ENCODE data around the gene TBX3.

DNA sequence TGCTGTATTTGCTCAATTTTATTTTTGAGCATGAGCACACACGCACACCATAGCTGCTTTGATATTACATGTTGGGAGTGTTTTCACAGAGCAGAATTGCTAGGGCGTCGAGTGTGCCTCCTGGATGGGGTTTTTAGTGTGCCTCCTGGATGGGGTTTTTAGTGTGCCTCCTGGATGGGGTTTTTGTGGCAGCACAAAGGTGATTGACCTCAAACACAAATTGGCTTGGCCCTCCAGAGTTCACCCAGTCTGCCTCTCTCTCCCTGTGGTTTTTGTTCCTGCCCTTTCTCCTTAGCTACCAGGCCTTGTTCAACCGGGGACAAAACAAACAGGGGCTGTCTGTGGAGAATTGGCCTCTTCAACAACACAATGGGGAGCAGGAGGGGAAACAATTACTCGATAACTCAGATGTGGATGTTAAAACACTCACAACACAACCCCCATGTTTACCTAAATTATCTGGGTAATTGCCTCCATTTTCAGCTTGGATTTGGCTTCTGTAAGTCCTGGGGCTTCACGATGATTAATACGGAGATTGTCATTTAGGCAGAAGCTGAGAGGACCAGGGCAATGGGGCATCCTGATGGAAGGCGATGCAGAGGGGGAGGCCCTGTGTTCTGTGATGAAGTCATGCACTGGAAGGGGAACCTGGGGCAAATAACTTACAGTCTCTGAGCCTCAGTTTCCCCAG, 26.9 kb downstream of the TBX3 start:
- TF ChIP-seq, protein P1, sequence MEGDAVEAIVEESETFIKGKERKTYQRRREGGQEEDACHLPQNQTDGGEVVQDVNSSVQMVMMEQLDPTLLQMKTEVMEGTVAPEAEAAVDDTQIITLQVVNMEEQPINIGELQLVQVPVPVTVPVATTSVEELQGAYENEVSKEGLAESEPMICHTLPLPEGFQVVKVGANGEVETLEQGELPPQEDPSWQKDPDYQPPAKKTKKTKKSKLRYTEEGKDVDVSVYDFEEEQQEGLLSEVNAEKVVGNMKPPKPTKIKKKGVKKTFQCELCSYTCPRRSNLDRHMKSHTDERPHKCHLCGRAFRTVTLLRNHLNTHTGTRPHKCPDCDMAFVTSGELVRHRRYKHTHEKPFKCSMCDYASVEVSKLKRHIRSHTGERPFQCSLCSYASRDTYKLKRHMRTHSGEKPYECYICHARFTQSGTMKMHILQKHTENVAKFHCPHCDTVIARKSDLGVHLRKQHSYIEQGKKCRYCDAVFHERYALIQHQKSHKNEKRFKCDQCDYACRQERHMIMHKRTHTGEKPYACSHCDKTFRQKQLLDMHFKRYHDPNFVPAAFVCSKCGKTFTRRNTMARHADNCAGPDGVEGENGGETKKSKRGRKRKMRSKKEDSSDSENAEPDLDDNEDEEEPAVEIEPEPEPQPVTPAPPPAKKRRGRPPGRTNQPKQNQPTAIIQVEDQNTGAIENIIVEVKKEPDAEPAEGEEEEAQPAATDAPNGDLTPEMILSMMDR (IDR thresholded peaks at IDR 0.05; ENCODE audit: low read length) = no peak
- TF ChIP-seq EZH2 (optimal IDR thresholded peaks at IDR 0.05; ENCODE audit: low read depth, low read length) = no peak

Data from MM.1S (cell line).